HCT116 (cell line): ENCODE results near the gene SUGCT. TPM values are rescaled to one million over a fixed set of nuclear protein-coding genes. Genes with fewer than 3 reads are reported as not detected.

Source experiments
- ATAC-seq: fragments of 200-7000 bp; cut with Tn5 transposase; 2 replicates; pipeline ENCODE4 v1.9.1; 2020; ENCODE audit warnings: mild to moderate bottlenecking, moderate library complexity
- BruUV-seq: library from RNA; stranded (reverse); fragments of 400-500 nt; replicated peaks from 2 replicates; lab custom pipeline; 2021; lab: Mats Ljungman, UMichigan
- CTCF ChIA-PET: fragments of 300-600 bp; sonication (Branson Sonifier 250); formaldehyde crosslinking; loops from one replicate; lab custom pipeline; 2021; ENCODE audit warnings: antibody characterized with exemption; lab: Charles Lee
- POLR2A ChIA-PET: fragments of 300-600, 350-600 bp; sonication (Branson Sonifier 250); formaldehyde crosslinking; loops from one replicate; lab custom pipeline; 2021; ENCODE audit warnings: antibody characterized with exemption; lab: Charles Lee
- RAD21 ChIA-PET, 2 experiments: fragments of 300-600 bp; sonication (Branson Sonifier 250); formaldehyde crosslinking; loops; one replicate each; lab custom pipeline; 2023; ENCODE audit warnings: low total read pairs in 2 of 2; ENCODE audit not compliant: uncharacterized antibody in 2 of 2, unreplicated experiment in 2 of 2, low non-redundant PET in 1 of 2; lab: Charles Lee
- DNase-seq: peaks from one replicate; pipeline ENCODE4 v3.0.0-alpha.2; 2010; ENCODE audit warnings: low read depth, low spot score
- H2AFZ ChIP-seq: fragments of 200-600 bp; shearing (Covaris generic), sonication (generic); 2 replicates; pipeline ENCODE4 v1.6.1; 2017; ENCODE audit warnings: low read depth, mixed run types, mixed read lengths, antibody characterized with exemption, low read length; ENCODE audit not compliant: poor library complexity, severe bottlenecking
- H3K27ac ChIP-seq: 2 replicates; pipeline ENCODE4 v1.5.1; 2012; ENCODE audit warnings: low read depth, low read length
- H3K27me3 ChIP-seq: fragments of 200-600 bp; sonication (generic); 2 replicates; pipeline ENCODE4 v1.6.1; 2016; ENCODE audit warnings: mixed run types, low read length, mixed read lengths; ENCODE audit not compliant: insufficient read depth
- H3K36me3 ChIP-seq, 2 experiments: fragments of 200-500 bp in 1 of 2; fragments of 200-600 bp in 1 of 2; sonication (Bioruptor generic) in 1 of 2; sonication (generic) in 1 of 2; 2 replicates each; pipeline versions ENCODE4 v1.5.1 to v1.6.1; 2014 to 2016; ENCODE audit warnings: low read length in 2 of 2, inconsistent platforms in 1 of 2, mixed read lengths in 1 of 2, mixed run types in 1 of 2; ENCODE audit not compliant: insufficient read depth in 2 of 2, control insufficient read depth in 1 of 2
- H3K4me1 ChIP-seq, 2 experiments: fragments of 200-600 bp in 1 of 2; sonication (generic) in 1 of 2; 2 replicates each; pipeline versions ENCODE4 v1.5.1 to v1.6.1; 2012 to 2017; ENCODE audit warnings: low read length in 2 of 2, inconsistent platforms in 1 of 2, mild to moderate bottlenecking in 1 of 2, mixed read lengths in 1 of 2, mixed run types in 1 of 2, moderate library complexity in 1 of 2; ENCODE audit not compliant: insufficient read depth in 2 of 2, control insufficient read depth in 1 of 2
- H3K4me2 ChIP-seq: fragments of 200-600 bp; sonication (generic); 2 replicates; pipeline ENCODE4 v1.6.1; 2017; ENCODE audit warnings: mixed run types, low read length, mixed read lengths
- H3K4me3 ChIP-seq, 2 experiments: fragments of 200-600 bp in 1 of 2; sonication (generic) in 1 of 2; replicated peaks in 1 of 2; 2 replicates each; pipeline ENCODE4 v1.5.1; 2011 to 2016; ENCODE audit warnings: low read length in 2 of 2, control low read depth in 1 of 2, low read depth in 1 of 2, mild to moderate bottlenecking in 1 of 2, mixed read lengths in 1 of 2, mixed run types in 1 of 2
- H3K79me2 ChIP-seq: fragments of 200-600 bp; sonication (generic); 2 replicates; pipeline ENCODE4 v1.6.1; 2017; ENCODE audit warnings: mild to moderate bottlenecking, mixed run types, low read length, moderate library complexity, mixed read lengths; ENCODE audit not compliant: insufficient read depth
- H3K9ac ChIP-seq: fragments of 200-600 bp; sonication (generic); 2 replicates; pipeline ENCODE4 v1.6.1; 2016; ENCODE audit warnings: low read length, mixed read lengths
- H3K9me2 ChIP-seq: fragments of 200-600 bp; sonication (generic), shearing (Covaris generic); 2 replicates; pipeline ENCODE4 v1.6.1; 2017; ENCODE audit warnings: mixed run types, mild to moderate bottlenecking, moderate library complexity; ENCODE audit not compliant: insufficient read depth
- H3K9me3 ChIP-seq, 2 experiments: fragments of 200-500 bp in 1 of 2; fragments of 200-600 bp in 1 of 2; sonication (Bioruptor generic) in 1 of 2; sonication (generic) in 1 of 2; 2 replicates each; pipeline ENCODE4 v1.6.1; 2014 to 2017; ENCODE audit warnings: low read length in 2 of 2, mixed read lengths in 2 of 2, inconsistent platforms in 1 of 2, low read depth in 1 of 2, mild to moderate bottlenecking in 1 of 2, mixed run types in 1 of 2, moderate library complexity in 1 of 2; ENCODE audit not compliant: control insufficient read depth in 1 of 2, insufficient read depth in 1 of 2
- H4K20me1 ChIP-seq: fragments of 200-600 bp; sonication (generic), shearing (Covaris generic); 2 replicates; pipeline ENCODE4 v1.6.1; 2017; ENCODE audit warnings: mixed run types, mild to moderate bottlenecking, moderate library complexity; ENCODE audit not compliant: insufficient read depth
- ATF3 ChIP-seq: IDR thresholded peaks from 2 replicates; pipeline ENCODE4 v1.6.1; 2012
- CBX3 ChIP-seq: IDR thresholded peaks from 2 replicates; pipeline ENCODE4 v1.6.1; 2012; ENCODE audit warnings: low read depth
- CEBPB ChIP-seq: IDR thresholded peaks from 2 replicates; pipeline ENCODE4 v1.6.1; 2012; ENCODE audit warnings: low read depth
- EGR1 ChIP-seq: IDR thresholded peaks from 2 replicates; pipeline ENCODE4 v1.6.1; 2012; ENCODE audit warnings: low read depth
- ELF1 ChIP-seq: IDR thresholded peaks from 2 replicates; pipeline ENCODE4 v1.6.1; 2012; ENCODE audit warnings: low read depth, borderline replicate concordance
- EZH2phosphoT487 ChIP-seq: fragments of 200-600 bp; IDR thresholded peaks from 2 replicates; pipeline ENCODE4 v1.6.1; 2018; ENCODE audit warnings: antibody characterized with exemption, borderline replicate concordance
- FOSL1 ChIP-seq: IDR thresholded peaks from 2 replicates; pipeline ENCODE4 v1.6.1; 2012; ENCODE audit warnings: low read depth
- JUND ChIP-seq: IDR thresholded peaks from 2 replicates; pipeline ENCODE4 v1.6.1; 2012
- MAX ChIP-seq: IDR thresholded peaks from 2 replicates; pipeline ENCODE4 v1.6.1; 2012
- POLR2A ChIP-seq: IDR thresholded peaks from 2 replicates; pipeline ENCODE4 v1.7.0; 2011; ENCODE audit warnings: borderline replicate concordance; ENCODE audit not compliant: insufficient read depth, insufficient read length; ENCODE audit errors: extremely low read depth
- REST ChIP-seq: IDR thresholded peaks from 2 replicates; pipeline ENCODE4 v1.6.1; 2012; ENCODE audit warnings: low read depth
- SIN3A ChIP-seq: IDR thresholded peaks from 2 replicates; pipeline ENCODE4 v1.6.1; 2012; ENCODE audit warnings: low read depth
- intact Hi-C: fragments of 100-400 bp; cut with micrococcal nuclease; formaldehyde crosslinking; loops from 2 replicates; pipeline ENCODE4 v1.10.0; 2022
- total RNA-seq: library from RNA; stranded (reverse); gene quantifications from one replicate; pipeline ENCODE4 v1.2.1, GENCODE V29; 2021; ENCODE audit not compliant: unreplicated experiment

Gene SUGCT
- total RNA-seq, 1 experiment from 2014 or later, result 4.4 TPM

GRCh38 chr7:40765639-40766038 lies 630.8 kb downstream of the SUGCT start:
- ATAC-seq (no peak), DNase-seq (no peak)
- POLR2A ChIA-PET, result no interaction called here
- intact Hi-C loops, result no loop called here
- Histone ChIP-seq H3K9me3 (no peaks in the 10 kb centered on the region), H3K79me2 (no peaks in the 10 kb centered on the region), H3K9me2 (no peaks in the 10 kb centered on the region), H4K20me1 (no peaks in the 10 kb centered on the region), H2AFZ (no peak overlapping the region), H3K4me1 (no peaks in the 10 kb centered on the region), H3K9ac (no peak overlapping the region), H3K4me3 (no peak overlapping the region), H3K36me3 (no peaks in the 10 kb centered on the region), H3K27me3 (no peaks in the 10 kb centered on the region), H3K4me2 (no peak overlapping the region), H3K27ac (no peak overlapping the region)
- TF ChIP-seq EGR1 (no peak), SIN3A (no peak), POLR2A (no peak), JUND (no peak), CBX3 (no peak), EZH2phosphoT487 (no peak), ELF1 (no peak), ATF3 (no peak), MAX (no peak)
- RAD21 ChIA-PET, result no interaction called here
- no TSS peak for BruUV-seq
- CTCF ChIA-PET, result interaction anchor here (1.5 kb wide), 1 partner anchor 532 kb away, joined by 3 read pairs; no protein-coding TSS in a partner anchor

- H3K4me3 ChIP-seq, result no peak overlapping the region
- no peak for TF ChIP-seq REST
- no peak for TF ChIP-seq JUND
- no peak for TF ChIP-seq SIN3A
- TF ChIP-seq CEBPB, result no peak
- TF ChIP-seq FOSL1, result no peak
- no peaks in the 10 kb centered on the region for H3K4me1 ChIP-seq
- intact Hi-C loops, result no loop called here
- no peak for DNase-seq
- H3K9ac ChIP-seq, result no peak overlapping the region
- H3K9me3 ChIP-seq, result no peaks in the 10 kb centered on the region
- H3K9me2 ChIP-seq, result no peaks in the 10 kb centered on the region
- ChIA-PET RAD21 (no interaction called here), CTCF (no interaction called here), POLR2A (no interaction called here)
- ATAC-seq, result no peak
- no peaks in the 10 kb centered on the region for H3K27me3 ChIP-seq
- H3K79me2 ChIP-seq, result no peaks in the 10 kb centered on the region
- no TSS peak for BruUV-seq
- no peak overlapping the region for H3K4me2 ChIP-seq
- H4K20me1 ChIP-seq, result no peaks in the 10 kb centered on the region
- H3K27ac ChIP-seq, result no peak overlapping the region
- H2AFZ ChIP-seq, result no peak overlapping the region
- H3K36me3 ChIP-seq, result no peaks in the 10 kb centered on the region
Measured at GRCh38 chr7:40772096-40772495, 637.3 kb downstream of the SUGCT start.
